ENCODE results near the gene FAM13C.
"Not testable (repeated sequence)": the region's sequence is repeated elsewhere in the genome, so short reads cannot be mapped to it uniquely, and the experiment has no call there.

FAM13C gene

GRCh38 chr10:59272061-59272460, 90.3 kb downstream of the FAM13C start:
- no peak for DNase-seq

- no peak for DNase-seq
Measured at GRCh38 chr10:59271160-59271559, 91.2 kb downstream of the FAM13C start.

GRCh38 chr10:59270492-59270891, 91.9 kb downstream of the FAM13C start:
- no peak for DNase-seq

DNA sequence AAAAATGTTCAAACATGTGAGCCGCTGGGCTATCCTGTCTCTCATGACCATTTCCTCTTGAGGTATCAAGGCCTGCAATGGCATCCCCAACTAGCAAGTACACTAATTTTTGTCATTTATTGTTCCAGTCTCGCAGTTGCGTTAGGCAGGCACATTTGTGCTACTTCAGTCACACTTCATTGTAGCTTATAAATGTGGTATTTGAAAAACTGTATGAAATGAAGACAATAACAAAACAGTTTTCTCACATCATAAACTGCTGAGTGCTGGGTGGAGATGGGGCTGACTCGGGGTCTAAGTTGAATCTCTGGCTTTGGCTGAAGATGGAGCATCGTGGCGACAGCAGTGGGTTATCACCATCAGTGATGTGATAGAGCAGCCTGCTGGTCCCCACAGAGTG, 92.7 kb downstream of the FAM13C start:
- no peak for DNase-seq

- no peak for DNase-seq
Measured at GRCh38 chr10:59268460-59268859, 93.9 kb downstream of the FAM13C start.

GRCh38 chr10:59266321-59266720, 96.0 kb downstream of the FAM13C start:
- no peak for DNase-seq

GRCh38 chr10:59265141-59265540, 97.2 kb downstream of the FAM13C start:
- DNase-seq: no peak

- DNase-seq: no peak
Measured at GRCh38 chr10:59258890-59259289, 103.5 kb downstream of the FAM13C start.

GRCh38 chr10:59257224-59257623, 105.1 kb downstream of the FAM13C start:
- DNase-seq: no peak

- no peak for DNase-seq
Measured at GRCh38 chr10:59255463-59255862, 106.9 kb downstream of the FAM13C start.

- no peak for DNase-seq
Measured at GRCh38 chr10:59252491-59252890, 109.9 kb downstream of the FAM13C start.

- DNase-seq: no peak
Measured at GRCh38 chr10:59245686-59246085, 116.7 kb downstream of the FAM13C start.

DNA sequence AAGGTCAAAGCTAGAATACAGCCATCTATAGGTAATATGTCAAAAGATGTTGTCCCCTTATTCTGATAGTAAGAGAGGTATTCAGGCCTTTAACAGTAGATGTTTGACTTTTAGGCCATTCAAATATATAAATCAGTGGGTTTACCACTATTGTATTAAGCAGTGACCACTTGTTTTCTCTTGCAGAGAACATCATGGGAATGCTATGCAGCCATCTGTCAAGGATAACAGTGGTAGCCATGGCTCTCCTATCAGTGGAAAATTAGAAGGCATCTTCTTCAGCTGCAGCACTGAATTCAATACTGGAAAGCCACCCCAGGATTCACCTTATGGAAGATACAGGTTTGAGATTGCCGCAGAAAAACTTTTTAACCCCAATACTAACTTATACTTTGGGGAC, 117.5 kb downstream of the FAM13C start:
- DNase-seq: no peak

- no peak for DNase-seq
Measured at GRCh38 chr10:59243611-59244195, 118.6 kb downstream of the FAM13C start.

DNA sequence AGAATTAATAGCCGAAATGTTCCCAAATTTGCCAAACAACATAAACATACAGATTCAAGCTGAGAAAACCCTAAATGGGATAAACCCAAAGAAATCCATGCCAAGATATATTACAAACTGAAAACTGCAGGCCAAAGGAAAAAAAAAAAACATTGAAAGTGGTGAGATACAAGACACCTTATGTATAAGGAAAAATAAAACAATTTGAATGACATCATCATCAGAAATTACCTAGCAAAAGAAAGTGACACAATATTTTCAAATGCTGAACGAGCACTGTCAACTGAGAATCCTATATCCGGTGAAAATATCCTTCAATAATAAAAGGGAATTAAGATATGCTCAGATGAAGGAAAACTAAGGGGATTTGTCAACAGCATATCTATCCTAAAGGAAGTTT, 119.4 kb downstream of the FAM13C start:
- no peak for DNase-seq

- no peak for DNase-seq
Measured at GRCh38 chr10:59242057-59242456, 120.3 kb downstream of the FAM13C start.

DNA sequence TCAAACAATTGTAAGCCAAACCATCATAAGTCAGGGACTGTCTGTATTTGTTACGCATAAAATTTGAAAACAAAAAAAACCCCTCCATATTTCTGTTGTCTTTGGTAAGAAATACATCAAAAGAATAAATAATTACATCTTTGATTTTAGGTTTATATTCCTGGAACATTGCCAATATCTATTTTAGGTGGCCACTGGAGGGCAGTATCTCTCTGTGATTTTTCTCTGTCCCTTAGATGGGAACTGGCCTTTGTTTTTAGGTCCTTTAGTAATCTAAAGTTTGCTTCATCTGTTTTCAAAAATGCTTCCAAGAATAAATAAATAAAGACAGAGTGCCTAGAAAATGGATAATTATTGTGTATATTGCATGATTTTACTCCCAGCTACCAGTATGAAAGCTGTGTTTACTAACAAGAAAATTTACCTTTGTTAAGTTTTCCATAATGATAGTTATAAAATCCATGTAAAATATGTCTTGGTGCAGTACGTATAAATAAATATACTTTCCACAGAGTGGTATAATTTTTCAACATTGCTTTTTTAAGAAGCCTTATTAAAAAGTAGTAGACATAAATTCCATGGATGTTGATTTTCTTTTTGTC, 121.7 kb downstream of the FAM13C start:
- DNase-seq: peak in 1 of 2 experiments; percentile 35

DNA sequence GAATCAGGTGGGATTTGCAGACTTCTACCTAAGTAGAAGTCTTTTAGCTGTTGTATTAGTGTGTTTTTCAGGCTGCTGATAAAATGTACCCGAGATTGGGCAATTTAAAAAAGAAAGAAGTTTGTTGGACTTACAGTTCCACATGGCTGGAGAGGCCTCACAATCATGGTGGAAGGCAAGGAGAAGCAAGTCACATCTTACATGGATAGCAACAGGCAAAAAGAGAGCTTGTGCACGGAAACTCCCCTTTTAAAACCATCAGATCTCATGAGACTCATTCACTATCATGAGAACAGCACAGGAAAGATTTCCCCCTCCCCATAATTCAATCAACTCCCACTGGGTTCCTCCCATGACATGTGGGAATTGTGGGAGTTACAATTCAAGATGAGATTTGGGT, 123.2 kb downstream of the FAM13C start:
- not testable (repeated sequence) for DNase-seq

DNA sequence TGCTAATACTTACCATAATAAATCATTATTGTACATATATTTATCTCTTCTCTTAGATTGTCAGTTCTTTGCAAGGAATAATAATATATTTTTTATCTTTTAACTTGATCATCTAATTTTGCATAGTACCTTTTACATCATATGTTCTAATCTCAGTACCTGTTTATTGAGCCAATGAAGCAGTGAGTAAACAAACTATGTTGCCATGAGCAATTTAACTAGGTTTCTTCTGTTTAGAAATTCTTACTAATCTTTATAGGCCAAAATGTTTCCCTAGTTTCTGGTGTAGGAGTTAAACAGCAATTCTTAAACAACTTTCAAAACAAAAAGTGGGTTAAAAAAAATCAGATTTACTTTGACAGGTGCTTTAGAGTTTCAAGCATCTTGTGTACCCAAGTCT, 124.6 kb downstream of the FAM13C start:
- no peak for DNase-seq

DNA sequence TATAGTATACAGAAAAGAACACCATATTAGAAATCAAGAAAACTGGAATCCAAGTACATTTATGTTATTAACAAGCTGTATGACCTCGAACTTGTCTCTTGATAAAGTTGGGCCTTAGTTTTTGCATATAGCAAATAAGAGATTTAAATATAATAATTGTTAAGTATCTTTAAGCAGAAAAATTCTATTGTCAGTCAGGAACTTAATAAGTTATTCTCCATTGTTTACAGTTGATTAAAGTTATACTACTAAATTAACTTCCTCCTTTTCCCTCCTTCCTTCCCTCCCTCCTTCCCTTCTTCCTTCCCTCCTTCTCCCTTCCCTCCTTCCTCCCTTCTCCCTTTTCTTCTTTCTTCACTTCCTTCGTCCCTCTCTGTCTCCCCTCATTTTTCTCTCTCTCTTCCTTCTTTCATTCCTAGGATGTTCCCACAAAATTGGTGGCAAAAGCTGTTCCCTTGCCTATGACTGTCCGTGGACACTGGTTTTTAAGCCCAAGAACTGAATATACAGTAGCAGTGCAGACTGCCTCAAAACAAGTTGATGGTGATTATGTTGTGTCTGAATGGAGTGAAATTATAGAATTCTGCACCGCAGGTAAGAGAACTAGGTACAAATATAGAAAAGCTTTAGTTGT, 126.2 kb downstream of the FAM13C start:
- DNase-seq: no peak

- peak; percentile 3 to 53 for DNase-seq
Measured at GRCh38 chr10:59234816-59235429, 127.4 kb downstream of the FAM13C start.

GRCh38 chr10:59234194-59234593, 128.2 kb downstream of the FAM13C start:
- no peak for DNase-seq

GRCh38 chr10:59229441-59229840, 132.9 kb downstream of the FAM13C start:
- no peak for DNase-seq

GRCh38 chr10:59227136-59227673, 135.1 kb downstream of the FAM13C start:
- DNase-seq: no peak
